Measurements from ENCODE around the gene KIAA1191. TPM values are rescaled to one million over a fixed set of nuclear protein-coding genes. Genes with fewer than 3 reads are reported as not detected.

The KIAA1191 gene
- total RNA-seq, 1 experiment from 2014 or later = 64.9 TPM

GRCh38 chr5:176365351-176366231, 4.0 kb upstream of the KIAA1191 start, which contains the start of gene ARL10:
ARL10 (plus strand) TSS chr5:176365487; CDS start chr5:176365564, 77 bp downstream.
- peak; percentile 51 for DNase-seq (ENCODE audit: low read depth)

- no peak for DNase-seq (ENCODE audit: low read depth)
These were observed 3.3 kb upstream of the KIAA1191 start for GRCh38 chr5:176364765-176365350.

GRCh38 chr5:176362233-176362490, 598 bp upstream of the KIAA1191 start:
- DNase-seq (ENCODE audit: low read depth) = no peak

GRCh38 chr5:176360894-176361436, 599 bp downstream of the KIAA1191 start:
- no peak for DNase-seq (ENCODE audit: low read depth)

- DNase-seq (ENCODE audit: low read depth) = peak; percentile 11
These were observed 1.9 kb downstream of the KIAA1191 start for GRCh38 chr5:176359658-176360057.

GRCh38 chr5:176356179-176356566, 5.4 kb downstream of the KIAA1191 start:
- no peak for DNase-seq (ENCODE audit: low read depth)

- DNase-seq (ENCODE audit: low read depth) = no peak
These were observed 6.0 kb downstream of the KIAA1191 start for GRCh38 chr5:176355400-176356178.

GRCh38 chr5:176353533-176353932, 8.0 kb downstream of the KIAA1191 start:
- DNase-seq (ENCODE audit: low read depth) = no peak

- no peak for DNase-seq (ENCODE audit: low read depth)
These were observed 9.3 kb downstream of the KIAA1191 start for GRCh38 chr5:176352116-176352878.

GRCh38 chr5:176350416-176350815, 11.1 kb downstream of the KIAA1191 start:
- no peak for DNase-seq (ENCODE audit: low read depth)

- no peak for DNase-seq (ENCODE audit: low read depth)
These were observed 18.7 kb downstream of the KIAA1191 start for GRCh38 chr5:176342766-176343458.

GRCh38 chr5:176342158-176342483, 19.4 kb downstream of the KIAA1191 start:
- no peak for DNase-seq (ENCODE audit: low read depth)

- no peak for DNase-seq (ENCODE audit: low read depth)
These were observed 20.0 kb downstream of the KIAA1191 start for GRCh38 chr5:176341325-176342157.

GRCh38 chr5:176339304-176339703, 22.3 kb downstream of the KIAA1191 start:
- no peak for DNase-seq (ENCODE audit: low read depth)

- no peak for DNase-seq (ENCODE audit: low read depth)
These were observed 23.7 kb downstream of the KIAA1191 start for GRCh38 chr5:176337913-176338312.

- no peak for DNase-seq (ENCODE audit: low read depth)
These were observed 27.4 kb downstream of the KIAA1191 start for GRCh38 chr5:176334031-176334770.

GRCh38 chr5:176320577-176320976, 41.0 kb downstream of the KIAA1191 start:
- no peak for DNase-seq (ENCODE audit: low read depth)

GRCh38 chr5:176319827-176320554, 41.6 kb downstream of the KIAA1191 start:
- DNase-seq (ENCODE audit: low read depth) = peak; percentile 6
